ENCODE measurements around the gene VPS13C. TPM values are rescaled to one million over a fixed set of nuclear protein-coding genes. Genes with fewer than 3 reads are reported as not detected.

VPS13C gene
- total RNA-seq, 1 experiment from 2014 or later: 23.4 TPM

- in situ Hi-C loops (cut with HindIII; ENCODE audit: low sequenced_read_pairs): no loop called here
- peak; percentile 2 for DNase-seq (ENCODE audit: low spot score)
Observed at GRCh38 chr15:61974759-61975158, 85.5 kb downstream of the VPS13C start.

GRCh38 chr15:61974118-61974517, 86.1 kb downstream of the VPS13C start:
- DNase-seq (ENCODE audit: low spot score): no peak
- in situ Hi-C loops (cut with HindIII; ENCODE audit: low sequenced_read_pairs): no loop called here

GRCh38 chr15:61951949-61952348, 108.3 kb downstream of the VPS13C start:
- DNase-seq (ENCODE audit: low spot score): peak; percentile 6
- in situ Hi-C loops (cut with HindIII; ENCODE audit: low sequenced_read_pairs): no loop called here

GRCh38 chr15:61946778-61947177, 113.5 kb downstream of the VPS13C start:
- DNase-seq (ENCODE audit: low spot score): no peak
- in situ Hi-C loops (cut with HindIII; ENCODE audit: low sequenced_read_pairs): no loop called here

- no peak for DNase-seq (ENCODE audit: low spot score)
- in situ Hi-C loops (cut with HindIII; ENCODE audit: low sequenced_read_pairs): no loop called here
Observed at GRCh38 chr15:61943992-61944391, 116.3 kb downstream of the VPS13C start.

- in situ Hi-C loops (cut with HindIII; ENCODE audit: low sequenced_read_pairs): no loop called here
- no peak for DNase-seq (ENCODE audit: low spot score)
Observed at GRCh38 chr15:61938249-61938648, 122.0 kb downstream of the VPS13C start.

GRCh38 chr15:61936528-61937195, 123.6 kb downstream of the VPS13C start:
- in situ Hi-C loops (cut with HindIII; ENCODE audit: low sequenced_read_pairs): no loop called here
- DNase-seq (ENCODE audit: low spot score): no peak

GRCh38 chr15:61935493-61935892, 124.8 kb downstream of the VPS13C start:
- no peak for DNase-seq (ENCODE audit: low spot score)
- in situ Hi-C loops (cut with HindIII; ENCODE audit: low sequenced_read_pairs): no loop called here

- in situ Hi-C loops (cut with HindIII; ENCODE audit: low sequenced_read_pairs): no loop called here
- DNase-seq (ENCODE audit: low spot score): no peak
Observed at GRCh38 chr15:61929452-61929851, 130.8 kb downstream of the VPS13C start.

GRCh38 chr15:61923173-61923572, 137.1 kb downstream of the VPS13C start:
- in situ Hi-C loops (cut with HindIII; ENCODE audit: low sequenced_read_pairs): no loop called here

GRCh38 chr15:61921093-61921492, 139.2 kb downstream of the VPS13C start:
- no peak for DNase-seq (ENCODE audit: low spot score)
- in situ Hi-C loops (cut with HindIII; ENCODE audit: low sequenced_read_pairs): no loop called here

More at GRCh38 chr15:61923173-61923572, 137.1 kb downstream of the VPS13C start:
- DNase-seq (ENCODE audit: low spot score): no peak

- DNase-seq (ENCODE audit: low spot score): no peak
- in situ Hi-C loops (cut with HindIII; ENCODE audit: low sequenced_read_pairs): no loop called here
Observed at GRCh38 chr15:61917457-61917856, 142.8 kb downstream of the VPS13C start.

GRCh38 chr15:61916104-61916503, 144.1 kb downstream of the VPS13C start:
- in situ Hi-C loops (cut with HindIII; ENCODE audit: low sequenced_read_pairs): no loop called here
- no peak for DNase-seq (ENCODE audit: low spot score)

GRCh38 chr15:61915640-61916039, 144.6 kb downstream of the VPS13C start:
- no peak for DNase-seq (ENCODE audit: low spot score)
- in situ Hi-C loops (cut with HindIII; ENCODE audit: low sequenced_read_pairs): no loop called here

- DNase-seq (ENCODE audit: low spot score): no peak
- in situ Hi-C loops (cut with HindIII; ENCODE audit: low sequenced_read_pairs): no loop called here
Observed at GRCh38 chr15:61910839-61911369, 149.3 kb downstream of the VPS13C start.

GRCh38 chr15:61908241-61908640, 152.0 kb downstream of the VPS13C start:
- in situ Hi-C loops (cut with HindIII; ENCODE audit: low sequenced_read_pairs): no loop called here
- DNase-seq (ENCODE audit: low spot score): no peak

GRCh38 chr15:61907753-61908086, 152.5 kb downstream of the VPS13C start:
- in situ Hi-C loops (cut with HindIII; ENCODE audit: low sequenced_read_pairs): no loop called here
- no peak for DNase-seq (ENCODE audit: low spot score)

- in situ Hi-C loops (cut with HindIII; ENCODE audit: low sequenced_read_pairs): no loop called here
Observed at GRCh38 chr15:61906961-61907752, 153.1 kb downstream of the VPS13C start.

GRCh38 chr15:61893146-61893545, 167.1 kb downstream of the VPS13C start:
- DNase-seq (ENCODE audit: low spot score): no peak
- in situ Hi-C loops (cut with HindIII; ENCODE audit: low sequenced_read_pairs): no loop called here

More at GRCh38 chr15:61906961-61907752, 153.1 kb downstream of the VPS13C start:
- DNase-seq (ENCODE audit: low spot score): no peak

GRCh38 chr15:61892140-61892539, 168.1 kb downstream of the VPS13C start:
- DNase-seq (ENCODE audit: low spot score): no peak
- in situ Hi-C loops (cut with HindIII; ENCODE audit: low sequenced_read_pairs): no loop called here
